Upper lobe of left lung (tissue), 6 donors: ENCODE data around the gene MT1E. TPM values are rescaled to one million over a fixed set of nuclear protein-coding genes. Genes with fewer than 3 reads are reported as not detected.
"Not testable (repeated sequence)": the region's sequence is repeated elsewhere in the genome, so short reads cannot be mapped to it uniquely, and the experiment has no call there.

Experiments
- ATAC-seq, 2 donors: fragments of 200-7000 bp; cut with Tn5 transposase; one replicate each; pipeline ENCODE4 v1.9.1; 2022; ENCODE audit warnings: mild to moderate bottlenecking in 2 of 2, moderate library complexity in 2 of 2; ENCODE audit not compliant: low FRiP score in 2 of 2
- DNase-seq, 2 donors: peaks; one replicate each; pipeline ENCODE4 v3.0.0-alpha.2; 2019 to 2020
- H3K27ac ChIP-seq, 4 donors: fragments of 200-600 bp; sonication (generic); one replicate each; pipeline ENCODE4 v1.5.1; 2016 to 2019
- H3K27me3 ChIP-seq, 4 donors: fragments of 200-600 bp; sonication (generic); one replicate each; pipeline ENCODE4 v1.5.1; 2017 to 2019
- H3K36me3 ChIP-seq, 4 donors: fragments of 200-600 bp; sonication (generic); one replicate each; pipeline ENCODE4 v1.5.1; 2016 to 2019
- H3K4me1 ChIP-seq, 4 donors: fragments of 200-600 bp; sonication (generic); one replicate each; pipeline ENCODE4 v1.5.1; 2018 to 2019
- H3K4me3 ChIP-seq, 4 donors: fragments of 200-600 bp; sonication (generic); one replicate each; pipeline ENCODE4 v1.5.1; 2017 to 2019; ENCODE audit warnings: mild to moderate bottlenecking in 2 of 4, moderate library complexity in 1 of 4
- H3K9me3 ChIP-seq, 4 donors: fragments of 200-600 bp; sonication (generic); one replicate each; pipeline ENCODE4 v1.5.1; 2018 to 2019
- EP300 ChIP-seq, 4 donors: sonication (generic); formaldehyde crosslinking; IDR thresholded peaks; one replicate each; pipeline ENCODE4 v1.5.1; 2017; ENCODE audit warnings: antibody characterized with exemption in 4 of 4, control low read depth in 2 of 4
- POLR2A ChIP-seq, 4 donors: fragments of 450-650 bp; IDR thresholded peaks; one replicate each; pipeline ENCODE4 v1.5.1; 2016 to 2017; ENCODE audit warnings: antibody characterized with exemption in 4 of 4, mild to moderate bottlenecking in 2 of 4
- POLR2AphosphoS5 ChIP-seq, 2 donors: sonication (generic); formaldehyde crosslinking; IDR thresholded peaks; one replicate each; pipeline ENCODE4 v1.5.1; 2017; ENCODE audit warnings: antibody characterized with exemption in 2 of 2
- WGBS, 2 donors: methylation state at CpG; one replicate each; pipeline ENCODE4 v1.1.5; 2017 to 2018; 5-methylcytosine and 5-hydroxymethylcytosine counted together
- total RNA-seq, 6 donors: library from RNA; depleted of rRNA in 4 of 6; stranded (reverse); fragments of >200 nt in 4 of 6; gene quantifications; one replicate each; pipeline versions ENCODE4 v1.1.0 to v1.2.1, GENCODE V29; 2016 to 2021
- TF ChIP-seq, protein P1 (sequence below), 6 experiments: fragments of 450-650 bp in 4 of 6; fragments of 200-600 bp in 2 of 6; sonication (generic) in 2 of 6; IDR thresholded peaks; one replicate each; pipeline ENCODE4 v1.5.1; 2016 to 2019; ENCODE audit warnings: antibody characterized with exemption in 6 of 6
- donor health status: DM: no; HTN: no; CAD: no; lungs with moderate emphysema.
- donor health status: DM: no; HTN: yes; CAD: no; lungs with severe emphysema.

Gene MT1E
- total RNA-seq, 6 donors from 2014 or later: 72.3 to 546 (median 187) TPM

DNA sequence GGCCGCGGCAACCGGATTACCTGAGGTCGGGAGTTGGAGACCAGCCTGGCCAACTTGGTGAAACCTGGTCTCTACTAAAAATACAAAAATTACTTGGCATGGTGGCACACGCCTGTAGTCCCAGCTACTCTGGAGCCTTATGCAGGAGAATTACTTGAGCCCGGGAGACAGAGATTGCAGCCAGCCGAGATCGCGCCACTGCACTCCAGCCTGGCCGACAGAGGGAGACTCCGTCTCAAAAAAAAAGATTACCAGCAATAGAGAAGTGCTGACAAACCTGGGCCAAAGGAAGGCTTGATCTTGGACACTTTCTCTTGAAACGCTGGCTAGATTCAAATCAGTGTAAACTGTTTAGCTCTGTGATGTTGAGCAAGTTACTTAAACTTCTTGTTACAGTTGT, 48.3 kb downstream of the MT1E start:
- peaks cover 0 to 19% (median 7%) of the 10 kb centered on the region in 4 donors for H3K27me3 ChIP-seq
- WGBS, 2 donors: 38 to 43% methylated on average over 12 of the region's 12 CpGs
- DNase-seq: no peak
- no peak overlapping the region for H3K27ac ChIP-seq
- H3K9me3 ChIP-seq: no peaks in the 10 kb centered on the region
- H3K4me3 ChIP-seq: no peak overlapping the region
- peaks cover 5 to 20% (median 15%) of the 10 kb centered on the region in 4 donors for H3K4me1 ChIP-seq
- ATAC-seq: peak in 1 of 2 donors; percentile 47
- TF ChIP-seq, protein P1, sequence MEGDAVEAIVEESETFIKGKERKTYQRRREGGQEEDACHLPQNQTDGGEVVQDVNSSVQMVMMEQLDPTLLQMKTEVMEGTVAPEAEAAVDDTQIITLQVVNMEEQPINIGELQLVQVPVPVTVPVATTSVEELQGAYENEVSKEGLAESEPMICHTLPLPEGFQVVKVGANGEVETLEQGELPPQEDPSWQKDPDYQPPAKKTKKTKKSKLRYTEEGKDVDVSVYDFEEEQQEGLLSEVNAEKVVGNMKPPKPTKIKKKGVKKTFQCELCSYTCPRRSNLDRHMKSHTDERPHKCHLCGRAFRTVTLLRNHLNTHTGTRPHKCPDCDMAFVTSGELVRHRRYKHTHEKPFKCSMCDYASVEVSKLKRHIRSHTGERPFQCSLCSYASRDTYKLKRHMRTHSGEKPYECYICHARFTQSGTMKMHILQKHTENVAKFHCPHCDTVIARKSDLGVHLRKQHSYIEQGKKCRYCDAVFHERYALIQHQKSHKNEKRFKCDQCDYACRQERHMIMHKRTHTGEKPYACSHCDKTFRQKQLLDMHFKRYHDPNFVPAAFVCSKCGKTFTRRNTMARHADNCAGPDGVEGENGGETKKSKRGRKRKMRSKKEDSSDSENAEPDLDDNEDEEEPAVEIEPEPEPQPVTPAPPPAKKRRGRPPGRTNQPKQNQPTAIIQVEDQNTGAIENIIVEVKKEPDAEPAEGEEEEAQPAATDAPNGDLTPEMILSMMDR (IDR thresholded peaks at IDR 0.05): peak; percentile 38 to 62 (median 53)
- TF ChIP-seq POLR2AphosphoS5 (IDR thresholded peaks at IDR 0.05): no peak
- no peaks in the 10 kb centered on the region for H3K36me3 ChIP-seq

DNA sequence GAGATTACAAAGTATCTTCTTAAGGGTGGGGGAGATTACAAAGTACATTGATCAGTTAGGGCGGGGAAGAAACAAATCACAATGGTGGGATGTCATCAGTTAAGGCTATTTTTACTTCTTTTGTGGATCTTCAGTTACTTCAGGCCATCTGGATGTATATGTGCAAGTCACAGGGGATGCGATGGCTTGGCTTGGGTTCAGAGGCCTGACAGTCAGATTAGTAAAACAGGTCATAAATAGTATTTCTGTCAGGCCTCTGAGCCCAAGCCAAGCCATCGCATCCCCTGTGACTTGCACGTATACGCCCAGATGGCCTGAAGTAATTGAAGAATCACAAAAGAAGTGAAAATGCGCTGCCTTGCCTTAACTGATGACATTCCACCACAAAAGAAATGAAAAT, 49.0 kb downstream of the MT1E start:
- H3K36me3 ChIP-seq, H3K9me3 ChIP-seq, H3K27ac ChIP-seq, ATAC-seq, H3K4me3 ChIP-seq, DNase-seq: not testable (repeated sequence)
- Histone ChIP-seq H3K4me1 (peaks cover 2 to 15% (median 10%) of the 10 kb centered on the region in 4 donors), H3K27me3 (peaks cover 0 to 14% (median 4%) of the 10 kb centered on the region in 4 donors)
- 87 to 89% methylated on average over 6 of the region's 6 CpGs for WGBS, 2 donors

DNA sequence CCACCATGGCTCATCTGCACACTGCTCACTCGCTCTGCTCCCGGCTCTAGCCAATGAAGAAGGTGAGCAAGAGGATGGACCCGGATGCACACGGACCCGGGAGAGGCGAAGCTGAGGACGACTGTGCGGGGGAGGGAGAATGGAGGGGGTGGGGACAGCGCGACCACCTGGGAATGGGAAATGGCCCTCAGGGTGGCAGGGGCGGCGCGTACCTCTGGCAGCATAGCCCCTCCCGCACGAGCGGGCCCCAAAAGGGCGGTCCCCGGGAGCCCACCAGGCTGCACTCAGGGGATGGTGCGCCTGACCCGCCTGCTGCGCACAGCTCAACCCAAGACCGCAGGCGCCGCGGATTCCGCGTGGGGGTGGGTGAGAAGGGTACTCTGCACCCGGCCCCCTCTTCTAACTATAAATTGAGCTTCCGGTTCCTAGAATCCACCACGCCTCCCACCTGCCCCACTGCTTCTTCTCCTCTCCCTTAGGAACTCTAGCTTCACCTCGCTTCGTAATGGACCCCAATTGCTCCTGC, 50.2 kb downstream of the MT1E start:
- ATAC-seq: peak in 1 of 2 donors; percentile 45
- Histone ChIP-seq H3K27ac (no peak overlapping the region), H3K4me1 (peaks cover 0 to 12% (median 7%) of the 10 kb centered on the region in 4 donors), H3K27me3 (peaks cover 0 to 6% (median 3%) of the 10 kb centered on the region in 4 donors), H3K36me3 (no peaks in the 10 kb centered on the region), H3K4me3 (peak overlapping the region in 3 of 4 donors; percentile 34 to 42 (median 35)), H3K9me3 (no peaks in the 10 kb centered on the region)
- peak in 1 of 2 donors; percentile 87 for DNase-seq
- no peak for TF ChIP-seq EP300 (IDR thresholded peaks at IDR 0.05)
- TF ChIP-seq, protein P1 (IDR thresholded peaks at IDR 0.05): no peak
- TF ChIP-seq POLR2A (IDR thresholded peaks at IDR 0.05): no peak
- TF ChIP-seq POLR2AphosphoS5 (IDR thresholded peaks at IDR 0.05): no peak
- WGBS, 2 donors: 9 to 10% methylated on average over 23 to 31 of the region's 32 CpGs

Other genes starting within 250 kb of the MT1E start
- 100 to 1,000 TPM in 3 of 6 donors, 10 to 100 TPM in 3; 67.1 to 344 (median 98.0) TPM for gene AMFR, start 200.2 kb upstream of the MT1E start, total RNA-seq
- gene NUDT21, start 174.4 kb upstream of the MT1E start, total RNA-seq: 10 to 100 TPM; 28.3 to 88.2 (median 51.7) TPM
- 10 to 100 TPM; 19.8 to 72.3 (median 29.7) TPM for gene OGFOD1, start 174.2 kb upstream of the MT1E start, total RNA-seq
- 100 to 1,000 TPM in 1 of 6 donors, 10 to 100 TPM in 5; 27.5 to 188 (median 35.4) TPM for gene BBS2, start 105.8 kb upstream of the MT1E start, total RNA-seq
- not detected for gene MT4, start 60.7 kb upstream of the MT1E start, total RNA-seq
- gene MT3, start 36.3 kb upstream of the MT1E start, total RNA-seq: 1 to 10 TPM in 2 of 6 donors, not detected in 4; 1.4 to 1.5 TPM
- gene MT2A, start 17.2 kb upstream of the MT1E start, total RNA-seq: 100 to 1,000 TPM; 137 to 552 (median 338) TPM
- 100 to 1,000 TPM in 1 of 6 donors, 10 to 100 TPM in 4, 1 to 10 TPM in 1; 8.4 to 194 (median 37.0) TPM for gene MT1M, start 6.9 kb downstream of the MT1E start, total RNA-seq
- gene MT1A, start 12.9 kb downstream of the MT1E start, total RNA-seq: 10 to 100 TPM in 4 of 6 donors, 1 to 10 TPM in 1, not detected in 1; 5.4 to 59.1 (median 13.4) TPM
- not detected for gene MT1B, start 26.1 kb downstream of the MT1E start, total RNA-seq
- 10 to 100 TPM in 2 of 6 donors, 1 to 10 TPM in 4; 4.7 to 21.0 (median 8.6) TPM for gene MT1F, start 32.2 kb downstream of the MT1E start, total RNA-seq
- 10 to 100 TPM in 4 of 6 donors, 1 to 10 TPM in 1, not detected in 1; 4.5 to 93.0 (median 14.0) TPM for gene MT1G, start 42.3 kb downstream of the MT1E start, total RNA-seq
- 1 to 10 TPM in 2 of 6 donors, not detected in 4; 2.9 to 9.3 TPM for gene MT1H, start 44.0 kb downstream of the MT1E start, total RNA-seq
- gene MT1X, start 56.7 kb downstream of the MT1E start, total RNA-seq: 100 to 1,000 TPM in 4 of 6 donors, 10 to 100 TPM in 2; 77.5 to 552 (median 151) TPM
- 10 to 100 TPM; 30.9 to 57.3 (median 45.3) TPM for gene NUP93, start 104.3 kb downstream of the MT1E start, total RNA-seq
- gene SLC12A3, start 239.4 kb downstream of the MT1E start, total RNA-seq: under 1 TPM in 2 of 6 donors, not detected in 4; 0.06 to 0.61 TPM